ENCODE measurements around the gene KPNA4.
A peak's percentile ranks its signal among the peaks of the same experiment; 100 is the strongest.

KPNA4 gene

GRCh38 chr3:160498202-160498601 lies 67.2 kb downstream of the KPNA4 start:
- no peak overlapping the region for H3K27ac Mint-ChIP-seq

GRCh38 chr3:160490166-160490565 lies 75.2 kb downstream of the KPNA4 start:
- Mint-ChIP-seq H3K9me3 (no peaks in the 10 kb centered on the region), H3K27me3 (ENCODE audit: low read depth) (peaks cover 4% of the 10 kb centered on the region), H3K36me3 (ENCODE audit: low read depth) (no peaks in the 10 kb centered on the region), H3K4me1 (ENCODE audit: low read depth) (peaks cover 7% of the 10 kb centered on the region), H3K27ac (no peak overlapping the region), H3K4me3 (no peak overlapping the region)
- no peak for DNase-seq (ENCODE audit: low spot score)

More at GRCh38 chr3:160498202-160498601, 67.2 kb downstream of the KPNA4 start:
- Mint-ChIP-seq H3K4me3 (no peak overlapping the region), H3K4me1 (ENCODE audit: low read depth) (no peaks in the 10 kb centered on the region), H3K9me3 (no peaks in the 10 kb centered on the region), H3K27me3 (ENCODE audit: low read depth) (no peaks in the 10 kb centered on the region), H3K36me3 (ENCODE audit: low read depth) (peaks cover 30% of the 10 kb centered on the region)
- DNase-seq (ENCODE audit: low spot score), result no peak

GRCh38 chr3:160486459-160486869 lies 78.9 kb downstream of the KPNA4 start:
- Mint-ChIP-seq H3K27ac (no peak overlapping the region), H3K36me3 (ENCODE audit: low read depth) (no peaks in the 10 kb centered on the region), H3K4me3 (peak overlapping the region; percentile 83), H3K27me3 (ENCODE audit: low read depth) (peaks cover 4% of the 10 kb centered on the region), H3K9me3 (no peaks in the 10 kb centered on the region), H3K4me1 (ENCODE audit: low read depth) (peaks cover 8% of the 10 kb centered on the region)
- no peak for DNase-seq (ENCODE audit: low spot score)

- Mint-ChIP-seq H3K9me3 (no peaks in the 10 kb centered on the region), H3K4me3 (no peak overlapping the region)
Measured at GRCh38 chr3:160482796-160483195, 82.6 kb downstream of the KPNA4 start.

GRCh38 chr3:160481856-160482255 lies 83.5 kb downstream of the KPNA4 start:
- no peak overlapping the region for H3K27ac Mint-ChIP-seq
- peaks cover 8% of the 10 kb centered on the region for H3K4me1 Mint-ChIP-seq (ENCODE audit: low read depth)
- no peak overlapping the region for H3K4me3 Mint-ChIP-seq
- no peaks in the 10 kb centered on the region for H3K9me3 Mint-ChIP-seq
- no peaks in the 10 kb centered on the region for H3K36me3 Mint-ChIP-seq (ENCODE audit: low read depth)
- no peaks in the 10 kb centered on the region for H3K27me3 Mint-ChIP-seq (ENCODE audit: low read depth)
- no peak for DNase-seq (ENCODE audit: low spot score)

More at GRCh38 chr3:160482796-160483195, 82.6 kb downstream of the KPNA4 start:
- peaks cover 4% of the 10 kb centered on the region for H3K27me3 Mint-ChIP-seq (ENCODE audit: low read depth)
- DNase-seq (ENCODE audit: low spot score), result no peak
- no peaks in the 10 kb centered on the region for H3K36me3 Mint-ChIP-seq (ENCODE audit: low read depth)
- peaks cover 8% of the 10 kb centered on the region for H3K4me1 Mint-ChIP-seq (ENCODE audit: low read depth)
- no peak overlapping the region for H3K27ac Mint-ChIP-seq

- no peaks in the 10 kb centered on the region for H3K36me3 Mint-ChIP-seq (ENCODE audit: low read depth)
- no peak for DNase-seq (ENCODE audit: low spot score)
- H3K27ac Mint-ChIP-seq, result no peak overlapping the region
- H3K4me1 Mint-ChIP-seq (ENCODE audit: low read depth), result peaks cover 6% of the 10 kb centered on the region
- H3K9me3 Mint-ChIP-seq, result no peaks in the 10 kb centered on the region
- no peaks in the 10 kb centered on the region for H3K27me3 Mint-ChIP-seq (ENCODE audit: low read depth)
- H3K4me3 Mint-ChIP-seq, result no peak overlapping the region
Measured at GRCh38 chr3:160480931-160481330, 84.4 kb downstream of the KPNA4 start.

GRCh38 chr3:160479376-160479775 lies 86.0 kb downstream of the KPNA4 start:
- Mint-ChIP-seq H3K4me3 (no peak overlapping the region), H3K36me3 (ENCODE audit: low read depth) (no peaks in the 10 kb centered on the region), H3K4me1 (ENCODE audit: low read depth) (no peaks in the 10 kb centered on the region), H3K27ac (no peak overlapping the region), H3K9me3 (no peaks in the 10 kb centered on the region), H3K27me3 (ENCODE audit: low read depth) (peaks cover 3% of the 10 kb centered on the region)
- DNase-seq (ENCODE audit: low spot score), result no peak

GRCh38 chr3:160478338-160478737 lies 87.0 kb downstream of the KPNA4 start:
- H3K4me1 Mint-ChIP-seq (ENCODE audit: low read depth), result no peaks in the 10 kb centered on the region
- no peak overlapping the region for H3K27ac Mint-ChIP-seq
- no peak overlapping the region for H3K4me3 Mint-ChIP-seq
- H3K27me3 Mint-ChIP-seq (ENCODE audit: low read depth), result peaks cover 3% of the 10 kb centered on the region
- DNase-seq (ENCODE audit: low spot score), result no peak
- H3K36me3 Mint-ChIP-seq (ENCODE audit: low read depth), result no peaks in the 10 kb centered on the region
- no peaks in the 10 kb centered on the region for H3K9me3 Mint-ChIP-seq

GRCh38 chr3:160477750-160478149 lies 87.6 kb downstream of the KPNA4 start:
- no peak overlapping the region for H3K4me3 Mint-ChIP-seq
- DNase-seq (ENCODE audit: low spot score), result no peak

GRCh38 chr3:160475884-160476283 lies 89.5 kb downstream of the KPNA4 start:
- Mint-ChIP-seq H3K27me3 (ENCODE audit: low read depth) (peaks cover 3% of the 10 kb centered on the region), H3K9me3 (no peaks in the 10 kb centered on the region), H3K4me1 (ENCODE audit: low read depth) (no peaks in the 10 kb centered on the region), H3K4me3 (no peak overlapping the region), H3K27ac (no peak overlapping the region), H3K36me3 (ENCODE audit: low read depth) (no peaks in the 10 kb centered on the region)
- DNase-seq (ENCODE audit: low spot score), result no peak

More at GRCh38 chr3:160477750-160478149, 87.6 kb downstream of the KPNA4 start:
- Mint-ChIP-seq H3K9me3 (no peaks in the 10 kb centered on the region), H3K4me1 (ENCODE audit: low read depth) (no peaks in the 10 kb centered on the region), H3K27ac (no peak overlapping the region), H3K36me3 (ENCODE audit: low read depth) (no peaks in the 10 kb centered on the region), H3K27me3 (ENCODE audit: low read depth) (peaks cover 3% of the 10 kb centered on the region)

GRCh38 chr3:160475153-160475552 lies 90.2 kb downstream of the KPNA4 start:
- H3K4me3 Mint-ChIP-seq, result no peak overlapping the region
- H3K9me3 Mint-ChIP-seq, result no peaks in the 10 kb centered on the region
- H3K36me3 Mint-ChIP-seq (ENCODE audit: low read depth), result no peaks in the 10 kb centered on the region
- H3K4me1 Mint-ChIP-seq (ENCODE audit: low read depth), result no peaks in the 10 kb centered on the region
- peaks cover 3% of the 10 kb centered on the region for H3K27me3 Mint-ChIP-seq (ENCODE audit: low read depth)
- no peak for DNase-seq (ENCODE audit: low spot score)
- no peak overlapping the region for H3K27ac Mint-ChIP-seq

- no peak for DNase-seq (ENCODE audit: low spot score)
- Mint-ChIP-seq H3K4me1 (ENCODE audit: low read depth) (no peaks in the 10 kb centered on the region), H3K9me3 (peaks cover 6% of the 10 kb centered on the region), H3K36me3 (ENCODE audit: low read depth) (no peaks in the 10 kb centered on the region), H3K27me3 (ENCODE audit: low read depth) (peaks cover 7% of the 10 kb centered on the region), H3K4me3 (no peak overlapping the region), H3K27ac (no peak overlapping the region)
Measured at GRCh38 chr3:160474416-160474838, 90.9 kb downstream of the KPNA4 start.

- peaks cover 8% of the 10 kb centered on the region for H3K9me3 Mint-ChIP-seq
- DNase-seq (ENCODE audit: low spot score), result no peak
- H3K4me1 Mint-ChIP-seq (ENCODE audit: low read depth), result no peaks in the 10 kb centered on the region
- H3K27me3 Mint-ChIP-seq (ENCODE audit: low read depth), result peaks cover 7% of the 10 kb centered on the region
- no peaks in the 10 kb centered on the region for H3K36me3 Mint-ChIP-seq (ENCODE audit: low read depth)
- H3K4me3 Mint-ChIP-seq, result no peak overlapping the region
- H3K27ac Mint-ChIP-seq, result no peak overlapping the region
Measured at GRCh38 chr3:160473978-160474377, 91.4 kb downstream of the KPNA4 start.

GRCh38 chr3:160473221-160473620 lies 92.2 kb downstream of the KPNA4 start:
- no peaks in the 10 kb centered on the region for H3K4me1 Mint-ChIP-seq (ENCODE audit: low read depth)
- peaks cover 8% of the 10 kb centered on the region for H3K9me3 Mint-ChIP-seq

GRCh38 chr3:160472344-160472743 lies 93.0 kb downstream of the KPNA4 start:
- no peak for DNase-seq (ENCODE audit: low spot score)
- no peaks in the 10 kb centered on the region for H3K4me1 Mint-ChIP-seq (ENCODE audit: low read depth)
- H3K27ac Mint-ChIP-seq, result no peak overlapping the region
- peaks cover 8% of the 10 kb centered on the region for H3K9me3 Mint-ChIP-seq
- no peak overlapping the region for H3K4me3 Mint-ChIP-seq
- H3K27me3 Mint-ChIP-seq (ENCODE audit: low read depth), result peaks cover 7% of the 10 kb centered on the region
- no peaks in the 10 kb centered on the region for H3K36me3 Mint-ChIP-seq (ENCODE audit: low read depth)

More at GRCh38 chr3:160473221-160473620, 92.2 kb downstream of the KPNA4 start:
- Mint-ChIP-seq H3K27ac (no peak overlapping the region), H3K4me3 (no peak overlapping the region), H3K36me3 (ENCODE audit: low read depth) (no peaks in the 10 kb centered on the region), H3K27me3 (ENCODE audit: low read depth) (peaks cover 7% of the 10 kb centered on the region)
- DNase-seq (ENCODE audit: low spot score), result no peak

All from T-helper 2 cell treated with Interferon-gamma antibody and Interleukin-4, amounts not matched to agents 5 μg/mL and 100 μg/mL, for 36 hours (primary cell).